ENCODE data around the gene PIK3R3.

GRCh38 chr1:46179138-46180081 is 47.0 kb upstream of the PIK3R3 start:
- TF ChIP-seq POLR2A (IDR thresholded peaks at IDR 0.05) = no peak
- no peak for TF ChIP-seq POLR2AphosphoS5 (IDR thresholded peaks at IDR 0.05)
